GM23338 (cell line): ENCODE results near the gene CCDC197.

Experiments
- CTCF ChIP-seq, 2 experiments: fragments of 200-600 bp in 1 of 2; sonication (generic) in 1 of 2; conservative IDR thresholded peaks; 2 replicates each; pipeline versions ENCODE4 v1.5.1 to v1.6.1; 2016 to 2017; ENCODE audit warnings: antibody characterized with exemption in 2 of 2, low read depth in 2 of 2, mild to moderate bottlenecking in 2 of 2, moderate library complexity in 1 of 2
- EZH2 ChIP-seq: fragments of 200-600 bp; sonication (generic); IDR thresholded peaks from one replicate; pipeline ENCODE4 v1.8.0; 2017; ENCODE audit warnings: antibody characterized with exemption, mild to moderate bottlenecking, low read depth; ENCODE audit not compliant: unreplicated experiment
- EZH2phosphoT487 ChIP-seq: fragments of 200-600 bp; sonication (generic); IDR thresholded peaks from one replicate; pipeline ENCODE4 v1.8.1; 2018; ENCODE audit warnings: antibody characterized with exemption; ENCODE audit not compliant: unreplicated experiment
- JUNB ChIP-seq: IDR thresholded peaks from one replicate; pipeline ENCODE4 v1.6.1; 2016; ENCODE audit warnings: antibody characterized with exemption; ENCODE audit not compliant: unreplicated experiment
- POLR2AphosphoS5 ChIP-seq: IDR thresholded peaks from 2 replicates; pipeline ENCODE4 v1.6.1; 2016; ENCODE audit warnings: antibody characterized with exemption, low read depth

GRCh38 chr14:94008234-94008633, 11.1 kb downstream of the CCDC197 start:
- TF ChIP-seq POLR2AphosphoS5 (no peak), CTCF (conservative IDR thresholded peaks at IDR 0.05; ENCODE audit: low read depth in 2 of 2) (no peak), JUNB (no peak), EZH2 (no peak), EZH2phosphoT487 (no peak)
